ENCODE data around the gene RAB34. TPM values are rescaled to one million over a fixed set of nuclear protein-coding genes. Genes with fewer than 3 reads are reported as not detected.
A peak's percentile ranks its signal among the peaks of the same experiment; 100 is the strongest.
"Not testable (repeated sequence)": the region's sequence is repeated elsewhere in the genome, so short reads cannot be mapped to it uniquely, and the experiment has no call there.

The RAB34 gene
- polyA plus RNA-seq, 6 donors from 2014 or later: 11.6 to 22.6 (median 18.2) TPM

DNA sequence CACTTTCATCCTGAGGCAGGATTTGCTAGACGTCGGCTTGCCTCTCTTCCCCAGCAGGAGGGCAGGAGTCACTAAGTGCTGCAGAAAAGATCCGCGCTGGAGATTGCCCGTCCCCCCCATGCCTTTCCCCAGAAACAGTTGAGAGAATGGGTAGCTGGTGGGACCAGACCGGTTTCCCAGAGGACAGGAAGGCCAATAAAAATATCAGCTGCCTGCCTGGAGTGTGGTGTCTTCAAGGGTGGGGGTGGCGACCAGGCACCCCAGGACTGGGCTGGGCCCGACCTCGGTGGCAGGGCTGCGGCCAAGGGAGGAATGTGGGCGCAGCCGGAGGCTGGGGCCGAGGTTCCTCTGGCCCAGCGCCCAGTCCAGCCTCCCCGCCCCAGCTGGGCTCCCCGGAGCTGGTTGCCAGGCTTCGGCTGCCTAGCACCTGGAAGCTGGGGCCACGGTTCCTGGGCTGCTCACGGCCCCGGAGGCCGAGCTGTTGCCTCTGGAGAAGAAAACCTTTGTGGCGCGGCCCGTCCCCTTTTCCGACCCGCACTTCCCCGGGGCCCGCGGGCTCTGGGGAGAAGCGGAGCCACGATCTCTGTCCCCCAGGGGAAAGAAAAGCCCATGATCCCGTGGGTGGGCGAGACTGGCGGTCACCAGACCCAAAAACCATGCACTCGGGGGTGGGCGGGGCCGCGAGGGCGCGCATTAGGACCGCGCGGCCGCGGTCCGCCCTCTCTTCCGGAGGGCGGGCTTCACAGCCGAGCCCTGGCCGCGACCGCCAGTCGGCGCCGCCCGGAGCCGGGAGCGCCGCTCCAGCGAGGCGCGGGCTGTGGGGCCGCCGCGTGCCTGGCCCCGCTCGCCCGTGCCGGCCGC, 25.8 kb upstream of the RAB34 start, which contains the start of gene TRAF4:
Gene TRAF4 (plus strand): TSS at position 769 of the 861 bp plus-strand sequence. CDS start 102 bp downstream, outside the sequence.
- Mint-ChIP-seq H3K4me1 (peaks cover 58 to 76% (median 75%) of the 10 kb centered on the region in 3 donors), H3K4me3 (peak within 1 kb of the TSS; percentile 72 to 96 (median 93)), H3K9me3 (peaks cover 0 to 2% (median 0%) of the 10 kb centered on the region in 7 donors), H3K36me3 (peaks cover 0 to 2% of the 10 kb centered on the region in 2 donors), H3K27ac (peak within 1 kb of the TSS; percentile 96 to 100 (median 98)), H3K27me3 (no peaks in the 10 kb centered on the region)
- DNase-seq (peak; percentile 87), ATAC-seq (ENCODE audit: low read depth in 2 of 2) (peak; percentile 70 to 72)

DNA sequence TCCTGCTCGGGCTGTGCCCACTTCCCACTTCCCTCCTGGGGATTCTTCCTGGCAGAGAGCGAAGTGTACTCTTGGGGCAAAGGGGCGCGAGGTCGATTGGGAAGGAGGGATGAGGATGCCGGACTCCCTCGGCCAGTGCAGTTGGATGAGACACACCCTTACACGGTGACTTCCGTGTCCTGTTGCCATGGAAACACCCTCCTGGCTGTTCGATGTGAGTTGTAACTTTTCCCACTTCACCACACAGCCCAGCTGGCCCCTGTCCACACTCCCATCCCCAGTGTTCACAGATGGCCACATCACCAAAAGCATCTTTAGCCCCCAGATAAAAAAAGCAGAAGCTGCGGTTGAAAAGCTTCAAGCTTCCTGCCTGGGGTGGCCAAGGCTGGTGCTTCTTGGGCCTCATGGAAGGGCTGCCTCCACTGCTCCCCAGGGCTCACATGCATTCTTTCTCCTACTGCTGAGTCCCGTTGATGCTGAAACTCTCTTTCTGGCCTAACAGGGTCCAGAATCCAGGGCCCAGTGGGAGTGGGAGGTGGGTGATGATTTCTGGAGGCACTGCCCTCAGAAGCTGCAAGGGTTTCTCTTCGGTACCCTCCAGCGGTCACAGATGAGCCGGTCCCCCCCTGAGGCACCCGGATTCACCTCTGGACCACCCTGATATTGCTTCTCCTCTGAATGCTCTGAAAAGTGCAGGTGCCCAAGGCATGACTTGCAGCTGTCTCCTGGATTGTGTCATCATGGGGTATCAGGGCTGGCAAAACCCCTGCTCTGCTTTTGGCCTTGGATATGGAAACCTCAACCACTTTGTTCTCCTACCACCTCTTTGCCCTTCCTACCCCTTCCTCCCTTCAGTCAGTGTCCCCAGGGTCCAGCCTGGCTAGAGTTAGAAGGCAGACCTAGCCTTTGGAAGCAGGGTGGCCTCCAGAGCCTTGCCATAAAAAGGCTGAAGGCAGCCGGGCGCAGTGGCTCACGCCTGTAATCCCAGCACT, 24.0 kb upstream of the RAB34 start:
- ATAC-seq (ENCODE audit: low read depth in 2 of 2): peak; percentile 9 to 15
- peaks cover 58 to 81% (median 80%) of the 10 kb centered on the region in 3 donors for H3K4me1 Mint-ChIP-seq
- H3K4me3 Mint-ChIP-seq: peak overlapping the region; percentile 72 to 92 (median 88)
- H3K9me3 Mint-ChIP-seq: peaks cover 0 to 2% (median 0%) of the 10 kb centered on the region in 7 donors
- peak; percentile 84 for DNase-seq
- H3K27me3 Mint-ChIP-seq: no peaks in the 10 kb centered on the region
- H3K36me3 Mint-ChIP-seq: peaks cover 0 to 4% of the 10 kb centered on the region in 2 donors
- H3K27ac Mint-ChIP-seq: peak overlapping the region; percentile 96 to 100 (median 98)

DNA sequence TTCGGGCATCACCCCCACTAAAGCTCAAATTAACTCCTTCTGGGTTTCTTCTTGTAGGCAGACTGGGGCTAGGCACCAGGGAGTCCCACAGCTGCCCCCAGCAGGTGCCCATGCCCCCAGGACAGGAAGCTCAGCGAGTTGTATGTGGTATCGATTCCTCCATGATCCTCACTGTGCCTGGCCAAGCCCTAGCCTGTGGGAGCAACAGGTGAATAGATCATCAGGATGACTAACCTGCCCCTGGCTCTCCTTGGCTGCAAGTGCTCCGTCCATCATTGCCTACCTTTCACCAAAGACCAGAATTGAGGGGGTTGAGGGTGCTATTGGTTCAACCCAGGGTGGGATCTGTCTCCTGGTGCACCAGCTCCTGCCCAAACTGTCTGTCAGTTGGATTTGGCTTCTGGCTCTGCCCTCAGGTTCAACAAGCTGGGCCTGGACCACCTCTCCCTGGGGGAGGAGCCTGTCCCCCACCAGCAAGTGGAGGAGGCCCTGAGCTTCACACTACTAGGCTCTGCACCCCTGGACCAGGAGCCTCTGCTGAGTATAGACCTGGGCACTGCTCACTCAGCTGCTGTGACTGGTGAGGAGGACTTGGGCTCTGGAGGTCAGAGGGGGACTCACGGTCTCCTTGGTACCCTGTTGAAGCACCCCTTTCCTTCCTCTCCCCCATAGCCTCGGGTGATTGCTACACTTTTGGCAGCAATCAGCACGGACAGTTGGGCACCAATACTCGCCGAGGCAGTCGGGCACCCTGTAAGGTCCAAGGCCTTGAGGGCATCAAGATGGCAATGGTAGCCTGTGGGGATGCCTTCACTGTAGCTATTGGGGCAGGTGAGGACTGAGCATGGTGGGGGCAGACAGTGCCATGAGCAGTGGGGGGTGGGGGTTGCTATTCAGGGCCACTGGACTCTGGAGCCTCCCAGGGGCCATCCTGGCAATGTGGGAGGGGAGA, 23.0 kb upstream of the RAB34 start:
- H3K4me1 Mint-ChIP-seq: peaks cover 48 to 76% (median 75%) of the 10 kb centered on the region in 3 donors

DNA sequence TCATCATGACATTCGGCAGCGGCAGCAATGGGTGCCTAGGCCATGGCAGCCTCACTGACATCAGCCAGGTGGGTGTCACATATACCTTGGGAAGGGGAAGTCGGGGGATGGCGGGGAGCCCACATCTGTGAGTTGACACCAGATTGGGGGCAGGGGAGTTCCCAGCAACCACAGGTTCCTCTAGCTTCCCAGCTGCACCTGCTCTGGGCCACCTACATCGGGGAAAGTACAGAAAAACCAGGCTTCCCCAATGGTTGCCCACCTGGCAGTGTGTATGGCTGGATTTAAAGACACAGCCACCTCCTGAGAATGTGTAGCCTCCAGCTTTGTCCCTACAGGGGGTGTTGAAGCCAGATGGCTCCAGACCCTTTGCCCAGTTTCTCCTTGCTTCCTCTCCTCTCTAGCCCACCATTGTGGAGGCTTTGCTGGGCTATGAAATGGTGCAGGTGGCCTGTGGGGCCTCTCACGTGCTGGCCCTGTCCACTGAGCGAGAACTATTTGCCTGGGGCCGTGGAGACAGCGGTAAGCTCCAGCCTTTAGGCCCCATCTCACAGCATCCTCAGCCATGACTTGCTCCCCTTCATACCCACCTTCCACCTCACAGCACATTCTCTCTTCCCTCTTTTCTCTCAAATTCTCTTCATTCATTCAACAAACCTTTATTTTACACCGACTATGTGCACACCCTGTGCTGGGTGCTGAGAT, 21.2 kb upstream of the RAB34 start:
- peak; percentile 68 to 73 for ATAC-seq (ENCODE audit: low read depth in 2 of 2)
- peaks cover 0 to 2% (median 0%) of the 10 kb centered on the region in 7 donors for H3K9me3 Mint-ChIP-seq
- peak overlapping the region; percentile 66 to 92 (median 83) for H3K4me3 Mint-ChIP-seq
- DNase-seq: peak; percentile 91
- peaks cover 42 to 89% (median 81%) of the 10 kb centered on the region in 3 donors for H3K4me1 Mint-ChIP-seq
- H3K27me3 Mint-ChIP-seq: no peaks in the 10 kb centered on the region
- peak overlapping the region; percentile 99 to 100 (median 100) for H3K27ac Mint-ChIP-seq
- H3K36me3 Mint-ChIP-seq: peaks cover 0 to 4% of the 10 kb centered on the region in 2 donors

More for the DNA sequence above, 23.0 kb upstream of the RAB34 start:
- DNase-seq (no peak), ATAC-seq (ENCODE audit: low read depth in 2 of 2) (no peak)
- Mint-ChIP-seq H3K36me3 (peaks cover 0 to 4% of the 10 kb centered on the region in 2 donors), H3K27me3 (no peaks in the 10 kb centered on the region), H3K4me3 (peak overlapping the region; percentile 60 to 92 (median 86)), H3K9me3 (peaks cover 0 to 2% (median 0%) of the 10 kb centered on the region in 7 donors), H3K27ac (peak overlapping the region; percentile 96 to 100 (median 98))

DNA sequence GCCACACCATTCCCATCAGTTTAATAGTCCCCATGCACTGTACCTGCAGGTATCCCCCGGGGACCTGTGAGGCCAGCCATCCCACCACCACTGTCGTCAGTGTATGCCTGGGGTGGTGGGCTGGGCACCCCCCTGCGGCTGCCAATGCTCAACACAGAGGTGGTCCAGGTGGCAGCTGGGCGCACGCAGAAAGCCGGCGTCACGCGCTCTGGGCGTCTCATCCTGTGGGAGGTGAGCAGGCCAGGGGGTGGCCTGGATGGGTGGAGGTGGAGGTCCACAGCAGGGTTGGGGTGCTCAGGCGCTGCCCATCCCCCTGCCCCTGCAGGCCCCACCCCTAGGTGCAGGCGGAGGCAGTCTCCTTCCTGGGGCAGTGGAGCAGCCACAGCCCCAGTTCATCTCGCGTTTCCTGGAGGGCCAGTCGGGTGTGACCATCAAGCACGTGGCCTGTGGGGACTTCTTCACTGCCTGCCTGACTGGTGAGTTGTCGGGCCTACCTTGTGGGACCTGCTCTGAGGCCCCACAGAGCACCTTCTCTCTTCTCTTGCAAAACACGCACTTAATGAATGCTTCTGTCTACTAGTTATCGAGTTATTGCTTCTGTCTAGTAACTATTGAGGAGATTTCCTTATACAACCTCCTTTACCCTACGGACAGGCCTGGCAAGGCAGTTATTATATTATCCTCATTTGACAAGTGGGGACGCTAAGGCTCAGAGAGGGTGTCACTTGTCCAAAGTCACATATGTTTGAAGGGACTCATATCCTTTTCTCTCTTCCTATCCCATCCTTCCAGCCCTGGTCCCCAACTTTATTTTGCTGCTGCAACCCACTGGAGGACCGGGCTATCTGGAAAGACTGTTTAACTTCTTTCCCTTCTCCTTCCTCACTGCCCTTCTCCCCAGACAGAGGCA, 20.4 kb upstream of the RAB34 start:
- H3K4me3 Mint-ChIP-seq: peak overlapping the region; percentile 66 to 92 (median 83)
- H3K36me3 Mint-ChIP-seq: peaks cover 0 to 4% of the 10 kb centered on the region in 2 donors
- peaks cover 0 to 2% (median 0%) of the 10 kb centered on the region in 7 donors for H3K9me3 Mint-ChIP-seq
- H3K4me1 Mint-ChIP-seq: peaks cover 44 to 90% (median 84%) of the 10 kb centered on the region in 3 donors
- peak; percentile 75 for ATAC-seq (ENCODE audit: low read depth in 2 of 2)
- no peaks in the 10 kb centered on the region for H3K27me3 Mint-ChIP-seq
- peak; percentile 88 for DNase-seq
- H3K27ac Mint-ChIP-seq: peak overlapping the region; percentile 99 to 100 (median 100)

DNA sequence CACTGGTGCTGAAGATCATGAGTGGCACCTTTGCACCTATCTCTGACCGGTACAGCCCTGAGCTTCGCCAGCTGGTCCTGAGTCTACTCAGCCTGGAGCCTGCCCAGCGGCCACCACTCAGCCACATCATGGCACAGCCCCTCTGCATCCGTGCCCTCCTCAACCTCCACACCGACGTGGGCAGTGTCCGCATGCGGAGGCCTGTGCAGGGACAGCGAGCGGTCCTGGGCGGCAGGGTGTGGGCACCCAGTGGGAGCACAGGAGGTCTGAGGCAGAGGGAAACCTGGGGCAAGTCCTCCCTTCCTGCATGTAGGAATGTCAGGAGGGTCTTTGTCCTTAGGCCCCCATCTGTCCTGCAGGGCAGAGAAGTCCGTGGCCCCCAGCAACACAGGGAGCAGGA, 19.6 kb upstream of the RAB34 start:
- ATAC-seq (ENCODE audit: low read depth in 2 of 2) (no peak), DNase-seq (no peak)
- Mint-ChIP-seq H3K9me3 (peaks cover 0 to 2% (median 0%) of the 10 kb centered on the region in 7 donors), H3K36me3 (peaks cover 0 to 4% of the 10 kb centered on the region in 2 donors), H3K4me3 (peak overlapping the region in 7 of 8 donors; percentile 30 to 81 (median 64)), H3K27ac (peak overlapping the region; percentile 79 to 100 (median 100)), H3K4me1 (peaks cover 43 to 83% (median 80%) of the 10 kb centered on the region in 3 donors), H3K27me3 (no peaks in the 10 kb centered on the region)

DNA sequence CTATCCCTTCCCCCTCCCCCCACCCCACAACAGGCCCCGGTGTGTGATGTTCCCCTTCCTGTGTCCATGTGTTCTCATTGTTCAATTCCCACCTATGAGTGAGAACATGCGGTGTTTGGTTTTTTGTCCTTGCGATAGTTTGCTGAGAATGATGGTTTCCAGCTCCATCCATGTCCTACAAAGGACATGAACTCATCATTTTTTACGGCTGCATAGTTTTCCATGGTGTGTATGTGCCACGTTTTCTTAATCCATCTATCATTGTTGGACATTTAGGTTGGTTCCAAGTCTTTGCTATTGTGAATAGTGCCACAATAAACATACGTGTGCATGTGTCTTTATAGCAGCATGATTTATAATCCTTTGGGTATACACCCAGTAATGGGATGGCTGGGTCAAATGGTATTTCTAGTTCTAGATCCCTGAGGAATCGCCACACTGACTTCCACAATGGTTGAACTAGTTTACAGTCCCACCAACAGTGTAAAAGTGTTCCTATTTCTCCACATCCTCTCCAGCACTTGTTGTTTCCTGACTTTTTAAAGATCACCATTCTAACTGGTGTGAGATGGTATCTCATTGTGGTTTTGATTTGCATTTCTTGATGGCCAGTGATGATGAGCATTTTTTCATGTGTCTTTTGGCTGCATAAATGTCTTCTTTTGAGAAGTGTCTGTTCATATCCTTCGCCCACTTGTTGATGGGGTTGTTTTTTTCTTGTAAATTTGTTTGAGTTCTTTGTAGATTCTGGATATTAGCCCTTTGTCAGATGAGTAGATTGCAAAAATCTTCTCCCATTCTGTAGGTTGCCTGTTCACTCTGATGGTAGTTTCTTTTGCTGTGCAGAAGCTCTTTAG, 18.5 kb upstream of the RAB34 start:
- Mint-ChIP-seq H3K4me1 (peaks cover 36 to 75% (median 69%) of the 10 kb centered on the region in 3 donors), H3K4me3 (peak overlapping the region in 1 of 8 donors; percentile 15), H3K27ac (peak overlapping the region in 3 of 6 donors; percentile 52 to 100 (median 99))
- H3K27me3 Mint-ChIP-seq; H3K36me3 Mint-ChIP-seq; H3K9me3 Mint-ChIP-seq; ATAC-seq (ENCODE audit: low read depth in 2 of 2); DNase-seq: not testable (repeated sequence)

DNA sequence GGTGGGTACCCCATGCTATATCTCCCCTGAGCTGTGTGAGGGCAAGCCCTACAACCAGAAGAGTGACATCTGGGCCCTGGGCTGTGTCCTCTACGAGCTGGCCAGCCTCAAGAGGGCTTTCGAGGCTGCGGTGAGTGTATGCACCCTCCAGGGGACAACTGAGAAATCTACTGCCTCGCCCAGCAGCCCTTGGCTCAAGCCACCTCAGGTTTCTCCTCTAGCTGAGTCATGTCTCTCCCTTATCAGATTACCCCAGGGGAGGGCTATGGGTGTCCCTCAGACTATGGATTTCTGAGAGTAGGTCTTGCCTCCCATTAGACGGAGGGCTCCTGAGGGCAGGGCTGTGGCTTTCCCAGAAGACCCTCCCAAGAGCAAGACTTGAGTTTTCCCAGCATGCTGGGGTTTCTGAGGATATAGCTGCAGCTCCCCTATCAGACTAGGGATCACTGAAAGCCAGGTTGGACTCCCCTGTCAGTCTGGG, 17.6 kb upstream of the RAB34 start:
- H3K9me3 Mint-ChIP-seq: peaks cover 0 to 2% (median 0%) of the 10 kb centered on the region in 7 donors
- peak overlapping the region in 2 of 8 donors; percentile 3 to 47 for H3K4me3 Mint-ChIP-seq

DNA sequence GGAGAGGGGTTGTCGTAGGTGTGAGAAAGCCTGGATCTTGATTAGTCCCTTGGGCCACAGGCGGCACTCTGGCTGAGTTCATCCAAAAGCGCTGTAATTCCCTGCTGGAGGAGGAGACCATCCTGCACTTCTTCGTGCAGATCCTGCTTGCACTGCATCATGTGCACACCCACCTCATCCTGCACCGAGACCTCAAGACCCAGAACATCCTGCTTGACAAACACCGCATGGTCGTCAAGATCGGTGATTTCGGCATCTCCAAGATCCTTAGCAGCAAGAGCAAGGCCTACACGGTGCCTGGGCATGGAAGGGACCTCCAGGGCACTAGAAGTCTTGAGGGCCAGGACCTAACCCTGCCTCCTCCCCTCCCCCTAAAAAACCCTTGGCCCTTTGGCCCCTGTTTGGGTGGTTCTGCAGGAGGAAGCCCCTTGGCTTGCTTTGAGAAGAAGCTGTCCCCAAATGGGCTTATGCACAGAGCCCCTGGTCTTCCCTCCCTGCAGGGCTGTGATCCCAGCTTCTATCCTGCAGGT, 17.1 kb upstream of the RAB34 start:
- H3K27me3 Mint-ChIP-seq: no peaks in the 10 kb centered on the region
- ATAC-seq (ENCODE audit: low read depth in 2 of 2): no peak
- H3K9me3 Mint-ChIP-seq: peaks cover 0 to 2% (median 0%) of the 10 kb centered on the region in 7 donors
- H3K4me1 Mint-ChIP-seq: peaks cover 27 to 70% (median 60%) of the 10 kb centered on the region in 3 donors
- peak overlapping the region in 3 of 6 donors; percentile 29 to 69 (median 49) for H3K27ac Mint-ChIP-seq
- no peak for DNase-seq
- H3K4me3 Mint-ChIP-seq: peak overlapping the region in 2 of 8 donors; percentile 3 to 51
- peaks cover 0 to 4% of the 10 kb centered on the region in 2 donors for H3K36me3 Mint-ChIP-seq

More for the DNA sequence above, 17.6 kb upstream of the RAB34 start:
- Mint-ChIP-seq H3K4me1 (peaks cover 27 to 72% (median 60%) of the 10 kb centered on the region in 3 donors), H3K27me3 (no peaks in the 10 kb centered on the region), H3K36me3 (peaks cover 0 to 4% of the 10 kb centered on the region in 2 donors), H3K27ac (peak overlapping the region in 2 of 6 donors; percentile 29 to 49)
- ATAC-seq (ENCODE audit: low read depth in 2 of 2) (no peak), DNase-seq (no peak)

Data from naive B cell (primary cell).